ENCODE measurements around the gene ORAI2.
A peak's percentile ranks its signal among the peaks of the same experiment; 100 is the strongest.
"Not testable (repeated sequence)": the region's sequence is repeated elsewhere in the genome, so short reads cannot be mapped to it uniquely, and the experiment has no call there.

ORAI2 gene

GRCh38 chr7:102478314-102479208 is 45.2 kb downstream of the ORAI2 start, which contains the start of gene POLR2J:
POLR2J (minus strand) TSS chr7:102478922; CDS start chr7:102478860, 62 bp downstream.
- DNase-seq (ENCODE audit: extremely low spot score); CTCF ChIA-PET; POLR2A ChIA-PET: not testable (repeated sequence)

GRCh38 chr7:102479209-102479584 is 45.8 kb downstream of the ORAI2 start:
- CTCF ChIA-PET, result not testable (repeated sequence)

More at GRCh38 chr7:102478314-102479208, 45.2 kb downstream of the ORAI2 start, which contains the start of gene POLR2J:
- TF ChIP-seq, protein P1, sequence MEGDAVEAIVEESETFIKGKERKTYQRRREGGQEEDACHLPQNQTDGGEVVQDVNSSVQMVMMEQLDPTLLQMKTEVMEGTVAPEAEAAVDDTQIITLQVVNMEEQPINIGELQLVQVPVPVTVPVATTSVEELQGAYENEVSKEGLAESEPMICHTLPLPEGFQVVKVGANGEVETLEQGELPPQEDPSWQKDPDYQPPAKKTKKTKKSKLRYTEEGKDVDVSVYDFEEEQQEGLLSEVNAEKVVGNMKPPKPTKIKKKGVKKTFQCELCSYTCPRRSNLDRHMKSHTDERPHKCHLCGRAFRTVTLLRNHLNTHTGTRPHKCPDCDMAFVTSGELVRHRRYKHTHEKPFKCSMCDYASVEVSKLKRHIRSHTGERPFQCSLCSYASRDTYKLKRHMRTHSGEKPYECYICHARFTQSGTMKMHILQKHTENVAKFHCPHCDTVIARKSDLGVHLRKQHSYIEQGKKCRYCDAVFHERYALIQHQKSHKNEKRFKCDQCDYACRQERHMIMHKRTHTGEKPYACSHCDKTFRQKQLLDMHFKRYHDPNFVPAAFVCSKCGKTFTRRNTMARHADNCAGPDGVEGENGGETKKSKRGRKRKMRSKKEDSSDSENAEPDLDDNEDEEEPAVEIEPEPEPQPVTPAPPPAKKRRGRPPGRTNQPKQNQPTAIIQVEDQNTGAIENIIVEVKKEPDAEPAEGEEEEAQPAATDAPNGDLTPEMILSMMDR (IDR thresholded peaks at IDR 0.05; ENCODE audit: control extremely low read depth, extremely low read depth, low read depth, missing control alignments), result peak; percentile 55

GRCh38 chr7:102479982-102480637 is 46.7 kb downstream of the ORAI2 start:
- DNase-seq (ENCODE audit: extremely low spot score); POLR2A ChIA-PET: not testable (repeated sequence)
- TF ChIP-seq, protein P1 (IDR thresholded peaks at IDR 0.05; ENCODE audit: control extremely low read depth, extremely low read depth, low read depth, missing control alignments), result peak; percentile 40
- CTCF ChIA-PET, result interaction anchor here (1.2 kb wide), 1 partner anchor 14 kb away, joined by 7 read pairs; no protein-coding TSS in a partner anchor

More at GRCh38 chr7:102479209-102479584, 45.8 kb downstream of the ORAI2 start:
- POLR2A ChIA-PET; DNase-seq (ENCODE audit: extremely low spot score): not testable (repeated sequence)

GRCh38 chr7:102481962-102482361 is 48.6 kb downstream of the ORAI2 start:
- DNase-seq (ENCODE audit: extremely low spot score); CTCF ChIA-PET; POLR2A ChIA-PET: not testable (repeated sequence)

DNA sequence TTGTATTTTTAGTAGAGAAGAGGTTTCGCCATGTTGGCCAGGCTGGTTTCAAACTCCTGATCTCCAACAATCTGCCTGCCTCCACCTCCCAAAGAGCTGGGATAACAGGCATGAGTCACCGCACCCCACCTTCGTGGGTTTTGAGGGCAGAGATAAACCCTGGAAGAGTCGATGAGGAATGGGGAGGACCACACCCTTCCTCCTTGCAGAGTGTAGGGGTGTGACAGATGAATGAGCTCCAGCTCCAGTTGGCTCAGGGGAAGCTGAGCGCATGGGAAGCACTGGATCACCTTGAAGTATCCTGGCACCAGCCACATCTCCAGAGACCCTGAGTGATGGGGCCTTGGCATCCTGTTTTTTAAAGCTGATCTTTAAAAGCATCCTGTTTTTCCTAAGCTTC is 50.9 kb downstream of the ORAI2 start:
- CTCF ChIA-PET; DNase-seq (ENCODE audit: extremely low spot score); POLR2A ChIA-PET: not testable (repeated sequence)

DNA sequence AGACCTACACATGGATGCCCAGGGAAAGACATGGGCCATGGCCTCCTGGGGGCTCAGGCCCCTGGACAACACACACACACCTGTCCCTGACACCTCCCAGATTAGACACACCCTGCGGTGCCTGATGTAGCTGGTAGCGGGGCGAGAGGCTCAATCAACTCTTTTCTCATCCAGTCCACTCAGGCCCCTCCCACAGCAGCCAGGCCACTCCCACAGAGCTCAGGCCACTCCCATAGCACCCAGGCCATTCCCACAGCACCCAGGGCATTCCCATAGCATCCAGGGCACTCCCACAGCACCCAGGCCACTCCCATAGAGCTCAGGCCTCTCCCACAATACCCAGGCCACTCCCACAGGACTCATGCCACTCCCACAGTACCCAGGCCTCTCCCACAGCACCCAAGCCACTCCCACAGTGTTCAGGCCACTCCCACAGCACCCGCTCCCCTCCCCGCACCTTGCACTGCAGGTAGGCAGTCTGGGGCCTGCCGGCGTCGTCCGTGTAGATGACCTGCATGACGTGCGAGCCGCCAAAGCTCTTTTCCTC is 57.2 kb downstream of the ORAI2 start:
- CTCF ChIA-PET; DNase-seq (ENCODE audit: extremely low spot score); POLR2A ChIA-PET: not testable (repeated sequence)

DNA sequence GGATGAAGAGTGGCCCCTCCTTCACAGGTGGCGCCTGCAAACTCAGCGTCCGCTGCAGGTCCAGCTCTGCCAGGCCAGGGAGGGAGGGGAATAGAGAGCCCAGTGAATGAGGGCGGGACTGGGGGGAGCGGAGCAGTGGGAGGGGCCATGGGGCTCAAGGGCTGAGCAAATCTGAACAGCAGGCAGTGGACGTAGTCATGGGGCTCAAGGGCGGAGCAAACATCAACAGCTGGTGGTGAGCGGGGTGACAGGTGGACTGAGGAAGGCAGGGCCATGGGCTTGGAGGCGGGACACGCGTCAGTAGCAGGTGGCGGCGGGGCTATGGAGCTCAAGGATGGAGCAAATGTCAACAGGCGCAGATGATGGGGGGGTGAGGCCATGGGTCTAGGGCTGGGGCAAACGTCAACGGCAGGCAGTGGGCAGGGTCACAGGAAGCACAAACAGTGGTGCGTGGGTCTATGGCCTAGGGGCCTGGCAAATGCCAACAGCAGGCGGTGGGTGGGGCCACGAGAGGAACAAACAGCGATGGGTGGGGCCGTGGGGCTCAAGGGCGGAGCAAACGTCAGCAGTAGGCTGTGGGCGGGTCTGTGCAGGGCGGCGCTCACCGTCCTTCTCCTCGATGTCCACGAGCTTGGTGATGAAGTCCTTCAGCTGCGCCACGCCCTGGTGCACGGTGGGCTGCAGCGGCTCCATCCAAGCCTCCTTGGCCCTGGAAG is 60.0 kb downstream of the ORAI2 start:
- CTCF ChIA-PET; POLR2A ChIA-PET; DNase-seq (ENCODE audit: extremely low spot score): not testable (repeated sequence)

DNA sequence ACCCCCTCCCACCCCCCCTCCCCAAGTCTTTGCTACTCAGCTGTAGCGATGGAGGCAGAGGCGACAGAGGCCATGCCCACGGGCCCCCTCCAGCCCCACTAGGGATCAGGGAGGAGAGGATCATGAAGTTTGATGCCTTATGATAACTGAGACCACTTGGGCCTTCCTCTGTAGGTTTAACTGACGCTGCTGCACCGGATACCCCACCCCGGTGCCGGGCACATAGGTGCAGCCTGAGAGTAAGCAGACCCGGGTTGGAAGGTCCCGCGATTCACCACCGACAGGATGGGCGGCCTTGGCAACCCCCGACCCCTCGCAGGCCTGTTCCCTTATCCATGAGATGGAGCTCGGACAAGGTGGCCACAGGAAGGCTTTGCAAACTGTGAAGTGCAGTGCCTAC is 60.7 kb downstream of the ORAI2 start:
- POLR2A ChIA-PET; CTCF ChIA-PET; DNase-seq (ENCODE audit: extremely low spot score): not testable (repeated sequence)

GRCh38 chr7:102494473-102495149 is 61.2 kb downstream of the ORAI2 start:
- CTCF ChIA-PET; DNase-seq (ENCODE audit: extremely low spot score); POLR2A ChIA-PET: not testable (repeated sequence)

- DNase-seq (ENCODE audit: extremely low spot score); POLR2A ChIA-PET; CTCF ChIA-PET: not testable (repeated sequence)
Observed at GRCh38 chr7:102496861-102497260, 63.5 kb downstream of the ORAI2 start.

DNA sequence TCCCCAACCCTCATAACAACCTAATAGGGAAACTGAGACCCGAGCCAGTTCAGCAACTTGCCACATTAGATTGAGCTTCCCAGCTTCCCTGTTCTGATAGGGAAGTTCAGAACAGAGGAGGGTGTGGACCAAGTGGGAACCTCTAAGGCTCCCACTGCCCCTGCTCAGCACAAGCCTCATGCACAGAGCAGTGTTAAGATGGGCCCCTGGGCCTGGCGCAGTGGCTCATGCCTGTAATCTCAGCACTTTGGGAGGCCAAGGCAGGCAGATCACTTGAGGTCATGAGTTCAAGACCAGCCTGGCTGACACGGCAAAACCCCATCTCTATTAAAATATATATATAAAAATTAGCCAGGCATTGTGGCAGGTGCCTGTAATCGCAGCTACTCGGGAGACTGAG is 63.9 kb downstream of the ORAI2 start:
- CTCF ChIA-PET, POLR2A ChIA-PET: not testable (repeated sequence)

GRCh38 chr7:102498321-102498720 is 64.9 kb downstream of the ORAI2 start:
- CTCF ChIA-PET, POLR2A ChIA-PET: not testable (repeated sequence)

More for the DNA sequence above, 63.9 kb downstream of the ORAI2 start:
- not testable (repeated sequence) for DNase-seq (ENCODE audit: extremely low spot score)

GRCh38 chr7:102503141-102503540 is 69.8 kb downstream of the ORAI2 start:
- CTCF ChIA-PET; POLR2A ChIA-PET; DNase-seq (ENCODE audit: extremely low spot score): not testable (repeated sequence)

More at GRCh38 chr7:102498321-102498720, 64.9 kb downstream of the ORAI2 start:
- not testable (repeated sequence) for DNase-seq (ENCODE audit: extremely low spot score)

DNA sequence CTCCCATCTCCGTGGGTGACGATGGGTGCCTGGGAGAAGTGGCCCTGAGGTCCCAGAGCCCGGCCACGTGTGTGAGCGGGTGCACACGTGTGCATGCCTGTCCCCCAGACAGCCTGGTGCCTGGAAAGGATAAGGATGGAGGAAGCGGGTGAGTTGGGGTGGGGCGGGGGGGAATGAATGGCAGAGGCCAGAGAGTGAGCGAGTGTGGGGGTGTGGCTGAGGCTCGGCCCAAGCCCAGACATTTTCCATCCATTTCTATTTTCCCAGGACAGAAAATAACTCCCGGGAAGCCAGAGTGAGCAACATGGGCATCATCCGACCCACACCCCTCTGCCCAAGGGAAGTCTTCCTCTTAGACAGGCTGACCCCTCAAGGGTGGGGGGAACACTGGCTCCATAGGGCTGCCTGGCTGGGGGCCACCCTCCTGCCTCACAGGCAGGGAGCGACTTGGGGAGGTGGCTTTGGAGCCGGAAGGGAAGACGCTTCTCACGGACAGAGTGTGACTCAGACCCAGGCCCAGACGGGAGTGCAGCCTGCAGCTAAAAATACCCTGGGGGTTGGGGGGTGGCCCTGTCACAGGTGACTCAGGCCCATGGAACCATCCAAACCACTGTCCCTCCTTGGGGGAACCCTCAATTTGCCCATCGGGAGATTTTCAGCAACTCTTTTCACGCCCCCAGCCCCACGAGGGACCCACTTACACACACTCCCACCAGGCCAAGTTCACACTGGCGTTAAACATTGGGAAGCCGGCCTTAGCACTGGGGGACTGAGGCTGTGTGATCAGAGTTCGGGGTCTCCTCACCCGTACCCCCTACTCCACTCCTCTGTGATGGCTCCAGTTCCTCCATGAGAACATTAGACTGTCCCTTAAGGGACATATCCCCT is 72.2 kb downstream of the ORAI2 start:
- DNase-seq (ENCODE audit: extremely low spot score); POLR2A ChIA-PET; CTCF ChIA-PET: not testable (repeated sequence)
